Measurements from ENCODE around the gene TFR2.

TFR2 gene

DNA sequence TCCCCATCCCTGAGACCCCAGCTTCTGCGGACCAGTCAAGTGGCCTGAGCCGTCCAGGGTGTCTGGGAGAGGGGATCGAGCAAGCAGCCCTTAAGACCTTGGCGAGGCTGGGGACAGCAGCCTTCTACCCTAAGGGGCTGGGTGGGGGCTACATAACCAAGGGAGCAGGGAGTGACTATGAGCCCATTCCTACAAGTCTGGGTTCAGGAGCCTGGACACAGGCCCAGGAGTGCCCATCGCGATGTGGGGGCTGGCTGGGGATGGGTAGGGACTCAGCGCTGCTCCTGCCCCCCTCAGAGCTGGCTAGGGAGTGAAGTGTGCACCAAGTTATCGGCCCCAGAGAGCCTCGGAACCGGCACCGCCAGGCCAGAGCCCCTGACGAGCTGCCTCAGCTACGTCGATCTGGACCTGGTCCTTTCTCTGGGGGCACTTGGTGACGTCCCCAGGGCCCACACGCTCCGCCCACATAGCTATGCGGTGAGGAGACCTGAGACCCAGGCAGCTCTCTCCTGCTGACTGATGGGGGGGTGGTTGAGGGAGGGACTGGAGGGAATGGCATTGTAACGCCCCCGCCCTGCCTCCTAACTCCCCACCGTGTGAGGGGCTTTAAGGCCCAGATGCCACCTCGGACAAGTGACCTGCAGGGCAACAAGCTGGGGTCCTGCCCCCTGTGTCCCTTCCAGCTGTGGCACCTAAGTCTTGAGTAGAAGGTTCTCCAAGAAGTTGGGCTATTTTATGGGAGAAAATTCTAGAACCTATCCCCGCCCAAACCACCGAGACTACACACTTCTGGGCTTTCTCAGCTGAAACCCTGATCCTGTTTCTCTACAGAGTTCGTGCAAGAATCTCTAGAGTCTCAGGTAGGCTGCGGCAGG, 70.2 kb downstream of the TFR2 start:
- TF ChIP-seq, protein P1, sequence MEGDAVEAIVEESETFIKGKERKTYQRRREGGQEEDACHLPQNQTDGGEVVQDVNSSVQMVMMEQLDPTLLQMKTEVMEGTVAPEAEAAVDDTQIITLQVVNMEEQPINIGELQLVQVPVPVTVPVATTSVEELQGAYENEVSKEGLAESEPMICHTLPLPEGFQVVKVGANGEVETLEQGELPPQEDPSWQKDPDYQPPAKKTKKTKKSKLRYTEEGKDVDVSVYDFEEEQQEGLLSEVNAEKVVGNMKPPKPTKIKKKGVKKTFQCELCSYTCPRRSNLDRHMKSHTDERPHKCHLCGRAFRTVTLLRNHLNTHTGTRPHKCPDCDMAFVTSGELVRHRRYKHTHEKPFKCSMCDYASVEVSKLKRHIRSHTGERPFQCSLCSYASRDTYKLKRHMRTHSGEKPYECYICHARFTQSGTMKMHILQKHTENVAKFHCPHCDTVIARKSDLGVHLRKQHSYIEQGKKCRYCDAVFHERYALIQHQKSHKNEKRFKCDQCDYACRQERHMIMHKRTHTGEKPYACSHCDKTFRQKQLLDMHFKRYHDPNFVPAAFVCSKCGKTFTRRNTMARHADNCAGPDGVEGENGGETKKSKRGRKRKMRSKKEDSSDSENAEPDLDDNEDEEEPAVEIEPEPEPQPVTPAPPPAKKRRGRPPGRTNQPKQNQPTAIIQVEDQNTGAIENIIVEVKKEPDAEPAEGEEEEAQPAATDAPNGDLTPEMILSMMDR (IDR thresholded peaks at IDR 0.05; ENCODE audit: low read depth, low read length), result no peak
- no peak for DNase-seq (ENCODE audit: extremely low read depth, low read depth)
